ENCODE data around the gene C19orf47.
"Not testable (repeated sequence)": the region's sequence is repeated elsewhere in the genome, so short reads cannot be mapped to it uniquely, and the experiment has no call there.

Gene C19orf47

GRCh38 chr19:40344422-40344821 is 3.8 kb downstream of the C19orf47 start:
- no peak for DNase-seq

DNA sequence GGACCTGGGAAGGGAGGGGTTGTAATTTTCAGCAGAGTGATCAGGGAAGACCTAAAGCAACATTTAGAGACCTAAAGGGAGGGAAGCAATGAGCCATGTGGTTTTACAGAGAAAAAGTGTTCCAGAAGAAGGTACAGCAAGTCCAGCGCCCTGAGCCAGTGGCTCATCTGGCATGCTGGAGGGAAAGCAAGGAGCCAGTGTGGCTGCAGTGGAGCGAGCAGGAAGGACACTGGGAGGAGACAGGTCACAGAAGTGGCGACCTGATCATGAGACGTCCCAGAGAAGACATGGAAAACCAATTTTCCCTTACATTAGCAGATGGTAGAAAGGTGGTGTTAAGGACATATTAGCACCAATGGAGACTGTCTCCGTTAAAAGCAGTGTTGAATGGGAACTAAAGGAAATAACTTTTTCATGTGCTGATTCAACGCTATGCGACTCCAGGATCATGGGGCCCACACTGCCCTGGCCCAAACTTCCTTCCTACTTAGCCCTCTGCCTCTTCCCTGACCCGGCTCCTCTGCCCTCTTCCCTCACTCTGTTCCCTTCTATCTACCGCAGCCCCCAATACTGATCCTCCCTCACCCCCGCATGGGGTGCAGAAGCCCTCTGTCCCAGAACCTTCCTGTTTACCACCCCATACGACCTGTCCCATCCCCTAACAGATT is 5.4 kb downstream of the C19orf47 start:
- no peak for DNase-seq

DNA sequence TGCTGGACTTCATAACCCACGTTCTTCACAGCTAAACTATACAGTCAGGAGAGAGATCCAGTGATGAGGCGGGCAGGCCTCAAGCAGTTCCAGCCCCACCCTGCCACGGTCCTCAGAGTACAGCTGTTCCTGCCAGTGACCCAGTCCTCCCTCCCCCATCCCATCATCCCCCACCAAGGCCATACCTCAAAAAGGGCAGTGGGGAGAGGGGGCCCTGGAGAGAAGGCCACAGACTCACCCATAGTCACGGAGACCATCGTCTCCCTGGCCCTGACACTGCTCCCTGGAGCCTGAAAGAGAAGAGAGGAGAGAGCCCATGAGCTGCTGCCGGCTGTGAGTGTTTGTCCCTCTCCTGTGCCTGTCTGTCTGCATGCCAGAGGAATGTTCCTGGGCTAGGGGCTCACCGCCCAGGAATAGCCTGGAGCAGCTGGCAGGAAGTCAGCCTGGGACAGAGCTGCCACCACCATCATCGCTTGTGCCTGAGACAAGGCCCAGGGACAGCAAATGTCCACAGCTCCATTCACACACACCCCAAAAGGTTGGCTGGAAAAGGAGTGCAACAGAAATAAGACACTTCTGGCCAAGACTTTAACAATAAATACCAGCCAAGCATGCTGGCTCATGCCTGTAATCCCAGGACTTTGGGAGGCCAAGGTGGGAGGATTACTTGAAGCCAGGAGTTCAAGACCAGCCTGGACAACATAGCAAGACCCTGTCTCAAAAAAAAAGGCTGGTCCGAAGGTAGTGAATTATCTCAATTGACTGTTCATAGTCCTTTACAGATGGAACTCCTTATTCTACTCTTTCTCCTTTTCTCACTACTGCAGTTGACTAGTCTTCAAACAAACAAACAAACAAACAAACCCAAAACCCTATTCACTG is 6.4 kb downstream of the C19orf47 start:
- DNase-seq: peak; percentile 83

- DNase-seq: no peak
Observed at GRCh38 chr19:40339018-40339728, 9.0 kb downstream of the C19orf47 start.

DNA sequence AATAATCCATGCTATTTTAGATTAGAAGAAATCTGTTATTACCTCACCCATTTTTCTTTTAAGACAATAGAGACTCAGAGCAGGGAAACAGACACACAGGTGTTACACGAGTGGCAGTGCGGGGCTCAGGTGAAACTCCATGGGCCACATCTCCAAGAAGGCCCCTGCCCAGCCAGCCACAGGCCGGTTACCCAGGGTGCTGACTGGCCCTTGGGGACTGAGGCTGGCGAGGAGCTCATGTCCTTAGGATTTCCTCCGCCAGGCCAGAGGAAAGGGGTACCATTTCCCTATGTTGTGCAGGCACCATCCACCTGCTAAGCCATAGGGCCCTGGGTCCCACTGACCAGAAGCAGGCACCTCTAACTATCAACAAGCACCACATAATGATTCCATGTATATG is 10.6 kb downstream of the C19orf47 start:
- DNase-seq: no peak

DNA sequence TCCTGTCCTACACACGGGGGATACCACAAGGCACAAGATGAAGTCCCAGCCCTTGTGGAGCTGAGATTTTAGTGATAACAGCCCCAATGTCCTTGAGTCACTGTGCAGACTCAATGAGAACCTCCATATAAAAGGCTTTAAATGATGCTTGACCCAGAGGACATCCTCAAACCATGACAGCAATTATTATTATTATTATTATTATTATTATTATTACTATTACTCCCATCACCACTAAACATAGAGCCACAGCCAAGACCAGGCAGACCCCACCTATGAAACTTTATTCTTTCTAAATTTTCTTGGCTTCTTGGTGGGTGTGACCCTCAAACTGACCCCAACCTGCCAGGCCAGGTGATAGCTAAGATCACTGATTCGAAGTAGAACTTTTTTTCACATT is 11.1 kb downstream of the C19orf47 start:
- no peak for DNase-seq

- no peak for DNase-seq
Observed at GRCh38 chr19:40336601-40336900, 11.6 kb downstream of the C19orf47 start.

DNA sequence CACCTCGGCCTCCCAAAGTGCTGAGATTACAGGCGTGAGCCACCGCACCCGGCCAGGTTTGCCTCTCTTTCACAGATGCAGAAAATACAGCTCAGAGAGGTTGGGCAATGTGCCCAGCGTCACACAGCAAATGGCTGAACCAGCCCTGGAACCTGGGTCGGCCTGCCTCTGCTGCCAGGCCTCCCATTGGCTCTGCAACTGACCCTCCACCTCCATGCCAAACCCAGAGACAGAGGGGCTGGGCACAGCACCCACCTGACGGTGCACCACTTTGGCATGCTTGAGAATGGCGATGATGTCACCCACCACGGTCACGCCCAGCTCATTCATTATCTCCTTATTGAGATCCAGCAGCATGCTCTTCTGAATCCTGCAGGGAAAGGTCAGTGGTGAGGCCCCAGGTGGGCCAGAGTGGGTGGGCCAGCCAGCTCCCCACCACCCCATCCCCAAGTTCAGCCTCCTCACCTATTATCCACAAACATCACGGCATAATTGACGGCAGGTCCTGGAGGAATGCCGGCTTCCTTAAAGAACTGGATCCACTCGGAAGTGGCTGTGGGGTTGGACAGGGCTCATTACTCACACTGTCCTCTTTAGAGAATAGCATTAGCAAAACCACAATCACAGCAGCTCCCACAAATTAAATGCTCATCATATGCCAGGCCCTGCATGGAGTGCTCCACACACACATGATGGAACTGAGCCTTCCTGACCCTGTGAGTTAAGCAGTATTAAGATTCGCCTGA is 12.2 kb downstream of the C19orf47 start:
- no peak for DNase-seq

GRCh38 chr19:40335101-40335500 is 13.1 kb downstream of the C19orf47 start:
- DNase-seq: no peak

DNA sequence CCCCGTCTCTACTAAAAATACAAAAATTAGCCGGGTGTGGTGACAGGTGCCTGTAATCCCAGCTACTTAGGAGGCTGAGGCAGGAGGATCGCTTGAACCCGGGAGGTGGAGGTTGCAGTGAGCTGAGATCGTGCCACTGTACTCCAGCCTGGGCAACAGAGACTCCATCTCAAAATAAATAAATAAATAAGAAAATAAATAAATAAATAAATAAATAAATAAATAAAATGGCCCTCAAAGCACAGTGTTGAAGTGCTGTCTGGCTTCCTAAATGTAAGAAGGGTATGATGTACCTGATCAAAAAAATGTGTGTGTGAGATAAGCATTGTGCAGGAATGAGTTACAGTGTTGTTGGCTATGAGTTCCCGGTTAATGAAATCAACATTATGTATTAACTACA is 15.1 kb downstream of the C19orf47 start:
- not testable (repeated sequence) for DNase-seq

DNA sequence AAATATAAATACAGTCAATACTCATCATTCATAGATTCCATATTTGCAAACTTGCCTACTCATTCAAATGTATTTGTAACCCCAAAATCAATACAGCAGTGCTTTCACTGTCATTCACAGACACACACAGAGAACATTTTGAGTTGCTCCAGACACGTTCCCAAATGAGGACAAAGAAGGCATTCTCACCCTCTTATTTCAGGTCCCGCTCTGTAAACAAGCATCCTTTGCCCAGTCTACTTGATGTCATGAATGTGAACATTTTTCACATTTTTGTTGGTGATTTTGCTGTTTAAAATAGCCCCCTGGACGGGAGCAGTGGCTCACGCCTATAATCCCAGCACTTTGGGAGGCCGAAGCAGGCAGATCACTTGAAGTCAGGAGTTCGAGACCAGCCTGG is 15.5 kb downstream of the C19orf47 start:
- no peak for DNase-seq

GRCh38 chr19:40331052-40331451 is 17.1 kb downstream of the C19orf47 start:
- DNase-seq: peak; percentile 87

DNA sequence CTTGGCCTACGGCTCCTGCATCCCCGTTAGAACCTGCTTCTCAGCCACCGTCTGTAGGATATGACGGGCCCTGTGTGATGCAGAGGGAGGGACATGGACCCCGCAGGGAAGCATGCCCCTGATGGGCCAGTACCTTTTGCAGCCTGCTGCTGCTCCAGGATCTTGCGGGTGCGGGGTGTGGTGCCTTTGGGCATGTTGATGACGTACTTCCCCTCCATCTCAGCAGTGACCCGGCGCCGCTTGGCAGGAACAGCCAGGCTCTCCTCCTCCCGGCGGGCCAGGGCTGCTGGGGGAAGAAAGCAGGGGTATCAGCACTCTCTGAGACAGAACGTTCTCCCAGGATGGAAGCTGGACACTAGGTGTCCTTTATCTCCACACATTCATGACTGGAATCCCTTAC is 22.0 kb downstream of the C19orf47 start:
- DNase-seq: no peak

DNA sequence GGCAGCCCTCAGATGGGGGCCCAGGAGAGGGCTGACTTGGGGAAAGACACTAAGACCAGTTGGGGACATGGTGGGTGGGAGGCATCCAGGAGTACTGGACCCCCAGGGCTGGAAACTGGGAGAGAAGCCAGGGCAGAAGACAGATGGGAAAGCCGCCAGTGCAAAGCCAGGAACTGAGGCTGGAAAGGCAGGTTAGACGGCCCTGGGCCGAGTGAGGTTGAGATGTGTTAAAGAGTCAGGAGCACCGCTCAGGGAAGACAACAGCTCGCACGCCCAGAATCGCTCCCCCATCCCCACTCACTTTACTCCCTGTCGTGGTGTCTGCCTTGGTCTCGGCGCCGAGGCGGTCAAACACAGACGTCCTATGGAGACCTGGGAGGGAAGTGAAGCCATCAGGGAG is 24.5 kb downstream of the C19orf47 start:
- no peak for DNase-seq

- DNase-seq: no peak
Observed at GRCh38 chr19:40322951-40323615, 25.1 kb downstream of the C19orf47 start.

DNA sequence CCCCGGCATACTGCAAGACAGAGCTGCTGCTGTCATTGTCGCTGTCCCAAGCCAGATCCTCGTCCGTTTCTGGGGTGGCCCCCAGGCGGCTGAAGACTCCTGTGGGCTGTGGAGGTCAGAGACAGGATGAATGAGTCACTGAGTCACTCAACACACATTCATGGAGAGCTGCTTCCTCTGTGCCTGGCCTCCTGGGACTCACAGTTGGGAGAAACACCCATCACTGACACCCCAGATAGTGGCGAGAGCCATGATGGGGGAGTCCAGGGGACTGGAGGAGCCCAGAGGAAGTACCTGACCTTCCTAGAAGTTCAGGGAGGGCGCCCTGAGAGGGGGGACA is 26.0 kb downstream of the C19orf47 start:
- DNase-seq: no peak

DNA sequence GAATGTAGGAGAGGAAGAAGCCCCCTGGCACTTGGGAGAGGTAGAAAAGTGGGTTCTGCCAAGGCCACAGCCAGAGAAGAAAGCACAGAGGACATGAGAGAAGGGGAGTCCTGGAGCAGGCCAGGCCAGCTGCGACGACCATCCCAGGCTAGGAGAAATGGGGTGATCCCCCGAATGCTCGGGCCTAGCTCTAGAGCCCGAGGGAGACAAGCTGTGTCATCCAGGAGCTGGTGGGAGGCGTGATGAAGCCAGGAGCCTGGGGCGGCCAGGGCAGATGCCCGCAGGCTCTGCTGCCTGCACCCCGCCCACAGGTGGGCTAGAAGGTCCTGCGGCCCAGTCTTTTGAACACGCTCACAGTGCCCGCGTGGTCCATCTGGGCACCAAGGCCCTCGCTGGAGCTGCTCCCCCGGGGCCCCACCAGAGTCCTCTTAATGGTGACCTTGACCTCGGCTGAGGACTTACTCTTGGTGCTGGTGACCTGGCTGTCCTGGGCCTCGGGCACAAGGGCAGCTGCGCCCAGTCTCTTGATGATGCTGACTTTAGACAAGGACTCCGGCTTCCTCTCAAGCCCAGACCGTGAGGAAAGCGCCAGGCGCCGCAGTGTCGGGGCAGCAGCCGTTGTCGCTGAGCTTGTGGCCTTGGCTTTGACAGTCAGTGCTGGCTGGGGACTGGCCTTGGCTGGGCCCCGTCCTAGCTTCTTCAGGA is 26.5 kb downstream of the C19orf47 start:
- no peak for DNase-seq

GRCh38 chr19:40321076-40321475 is 27.1 kb downstream of the C19orf47 start:
- no peak for DNase-seq

GRCh38 chr19:40320558-40320935 is 27.6 kb downstream of the C19orf47 start:
- DNase-seq: no peak

DNA sequence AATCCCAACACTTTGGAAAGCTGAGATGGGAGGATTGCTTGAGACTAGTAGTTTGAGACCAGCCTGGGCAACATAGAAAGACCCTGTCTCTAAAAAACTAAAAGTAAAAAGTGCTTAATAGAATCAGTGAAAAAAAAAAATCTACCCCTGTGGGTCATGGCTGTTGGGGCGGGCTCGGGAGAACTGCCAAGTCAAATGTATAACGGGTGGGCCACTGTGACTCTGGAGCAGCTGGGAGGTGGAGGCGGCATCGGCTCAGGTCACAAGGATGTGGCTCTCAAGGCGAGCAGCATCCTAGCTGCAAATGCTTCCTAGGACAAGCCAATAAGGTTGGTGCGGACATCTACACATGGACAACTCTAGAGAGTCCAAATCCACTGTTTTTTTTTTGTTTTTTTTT is 30.9 kb downstream of the C19orf47 start:
- no peak for DNase-seq

DNA sequence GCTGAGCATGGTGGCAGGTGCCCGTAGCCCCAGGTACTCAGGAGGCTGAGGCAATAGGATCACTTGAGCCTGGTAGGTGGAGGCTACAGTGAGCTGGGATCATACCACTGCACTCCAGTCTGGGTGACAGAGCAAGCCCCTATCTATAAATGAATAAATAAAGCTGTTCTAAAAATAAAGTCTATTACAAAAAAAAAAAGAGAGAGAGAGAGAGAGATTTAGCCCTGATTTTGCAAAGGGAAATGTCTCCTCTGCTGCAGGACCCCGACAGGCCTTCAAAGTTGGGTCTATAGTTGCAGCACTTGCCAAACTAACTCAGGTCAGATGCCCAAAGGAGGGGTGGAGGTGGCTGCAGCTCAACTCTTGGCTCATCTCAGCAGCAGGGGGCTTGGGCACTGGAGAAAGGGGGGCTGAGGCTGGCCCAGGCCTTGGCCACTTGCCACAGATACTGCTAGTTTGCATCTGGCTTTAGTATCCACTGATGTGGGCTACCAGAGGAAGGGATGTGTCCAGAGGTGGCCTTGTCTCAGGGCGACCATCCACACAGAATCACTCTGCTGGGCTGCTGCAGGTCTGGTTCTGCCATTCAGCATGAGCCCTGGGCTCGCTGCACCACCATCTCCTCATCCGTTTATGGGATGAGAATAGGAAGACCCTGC is 32.3 kb downstream of the C19orf47 start:
- DNase-seq: no peak

DNA sequence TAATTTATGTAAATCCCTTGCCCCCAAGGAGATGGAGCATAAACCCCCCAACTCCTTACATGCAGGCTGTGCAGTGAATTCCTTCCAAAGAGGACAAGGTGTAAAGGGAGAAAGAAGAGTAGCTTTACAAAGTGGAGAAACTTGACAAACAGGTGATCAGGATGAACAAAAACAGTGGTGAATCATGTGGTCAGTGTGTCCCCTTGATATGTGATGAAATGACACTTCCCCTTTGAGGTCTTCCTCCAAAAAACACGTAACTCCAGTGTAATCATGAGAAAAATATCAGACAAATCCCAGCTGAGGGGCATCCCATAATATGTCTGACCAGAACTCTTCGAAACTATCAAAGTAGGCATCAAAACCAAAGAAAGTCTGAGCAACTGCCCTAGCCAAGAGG is 33.5 kb downstream of the C19orf47 start:
- DNase-seq: no peak
